ENCODE data around the gene LMX1B.

The LMX1B gene

DNA sequence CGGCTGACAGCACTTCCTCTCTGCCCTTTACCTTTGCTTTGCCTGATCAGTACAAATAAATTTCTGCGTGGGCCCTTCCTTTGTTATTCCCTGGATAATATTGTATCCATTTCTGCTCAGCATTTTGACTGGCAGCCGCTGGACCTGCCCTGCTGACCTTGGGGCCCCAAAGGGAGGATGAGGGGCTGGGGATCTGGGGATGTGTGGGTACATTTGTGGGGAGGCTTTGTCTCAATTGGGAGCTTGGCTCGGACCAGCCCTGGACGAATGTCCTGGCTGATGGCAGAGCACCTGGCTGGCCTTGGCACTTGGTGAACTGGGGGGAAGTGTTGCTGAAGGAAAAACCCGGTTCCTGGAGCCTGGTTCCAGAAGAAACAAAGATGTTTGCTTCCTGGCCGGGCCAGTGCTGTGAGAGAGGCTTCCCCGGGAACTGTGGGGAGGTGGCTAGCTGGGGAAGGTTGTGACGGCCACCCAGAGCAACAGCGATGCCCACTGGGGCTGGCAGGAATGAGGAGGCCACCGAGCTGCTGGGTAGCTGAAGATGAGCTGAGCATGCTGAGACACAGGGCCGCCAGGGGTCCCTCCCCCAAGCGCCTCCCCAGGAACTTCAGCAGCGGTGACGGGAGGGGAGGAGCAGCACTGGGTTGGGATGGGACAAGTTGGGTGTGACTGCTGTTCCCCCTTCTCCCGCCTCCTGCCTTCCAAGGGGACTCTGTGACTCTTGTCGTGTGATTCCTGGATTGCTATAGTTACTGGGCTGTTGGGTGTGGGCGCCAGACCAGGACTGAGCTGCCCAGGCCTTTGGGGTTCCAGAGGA lies 8.4 kb downstream of the LMX1B start:
- H3K4me3 ChIP-seq (ENCODE audit: low read length), result no peak overlapping the region
- no peak for DNase-seq (ENCODE audit: low read depth)
- TF ChIP-seq, protein P1, sequence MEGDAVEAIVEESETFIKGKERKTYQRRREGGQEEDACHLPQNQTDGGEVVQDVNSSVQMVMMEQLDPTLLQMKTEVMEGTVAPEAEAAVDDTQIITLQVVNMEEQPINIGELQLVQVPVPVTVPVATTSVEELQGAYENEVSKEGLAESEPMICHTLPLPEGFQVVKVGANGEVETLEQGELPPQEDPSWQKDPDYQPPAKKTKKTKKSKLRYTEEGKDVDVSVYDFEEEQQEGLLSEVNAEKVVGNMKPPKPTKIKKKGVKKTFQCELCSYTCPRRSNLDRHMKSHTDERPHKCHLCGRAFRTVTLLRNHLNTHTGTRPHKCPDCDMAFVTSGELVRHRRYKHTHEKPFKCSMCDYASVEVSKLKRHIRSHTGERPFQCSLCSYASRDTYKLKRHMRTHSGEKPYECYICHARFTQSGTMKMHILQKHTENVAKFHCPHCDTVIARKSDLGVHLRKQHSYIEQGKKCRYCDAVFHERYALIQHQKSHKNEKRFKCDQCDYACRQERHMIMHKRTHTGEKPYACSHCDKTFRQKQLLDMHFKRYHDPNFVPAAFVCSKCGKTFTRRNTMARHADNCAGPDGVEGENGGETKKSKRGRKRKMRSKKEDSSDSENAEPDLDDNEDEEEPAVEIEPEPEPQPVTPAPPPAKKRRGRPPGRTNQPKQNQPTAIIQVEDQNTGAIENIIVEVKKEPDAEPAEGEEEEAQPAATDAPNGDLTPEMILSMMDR (conservative IDR thresholded peaks at IDR 0.05; ENCODE audit: low read depth, low read length), result no peak

DNA sequence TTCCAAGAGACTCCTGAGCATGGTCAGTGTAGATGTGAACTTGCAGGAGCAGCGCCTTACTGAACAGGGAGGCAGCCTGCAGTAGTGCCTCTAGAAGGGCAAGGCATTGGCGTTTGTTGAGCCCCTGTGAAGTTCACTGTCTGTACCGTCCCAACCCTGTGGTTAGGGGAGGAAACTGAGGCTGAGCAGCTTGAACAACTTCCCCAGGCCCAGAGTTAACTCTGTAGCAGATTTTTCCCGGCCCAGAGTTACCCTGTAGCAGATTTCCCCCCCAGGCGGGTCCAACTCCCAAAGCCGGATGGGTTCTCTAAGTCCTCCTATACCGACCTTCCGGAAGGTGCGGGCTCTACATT lies 9.6 kb downstream of the LMX1B start:
- no peak for DNase-seq (ENCODE audit: low read depth)
- TF ChIP-seq, protein P1 (conservative IDR thresholded peaks at IDR 0.05; ENCODE audit: low read depth, low read length), result no peak
- no peak overlapping the region for H3K4me3 ChIP-seq (ENCODE audit: low read length)

DNA sequence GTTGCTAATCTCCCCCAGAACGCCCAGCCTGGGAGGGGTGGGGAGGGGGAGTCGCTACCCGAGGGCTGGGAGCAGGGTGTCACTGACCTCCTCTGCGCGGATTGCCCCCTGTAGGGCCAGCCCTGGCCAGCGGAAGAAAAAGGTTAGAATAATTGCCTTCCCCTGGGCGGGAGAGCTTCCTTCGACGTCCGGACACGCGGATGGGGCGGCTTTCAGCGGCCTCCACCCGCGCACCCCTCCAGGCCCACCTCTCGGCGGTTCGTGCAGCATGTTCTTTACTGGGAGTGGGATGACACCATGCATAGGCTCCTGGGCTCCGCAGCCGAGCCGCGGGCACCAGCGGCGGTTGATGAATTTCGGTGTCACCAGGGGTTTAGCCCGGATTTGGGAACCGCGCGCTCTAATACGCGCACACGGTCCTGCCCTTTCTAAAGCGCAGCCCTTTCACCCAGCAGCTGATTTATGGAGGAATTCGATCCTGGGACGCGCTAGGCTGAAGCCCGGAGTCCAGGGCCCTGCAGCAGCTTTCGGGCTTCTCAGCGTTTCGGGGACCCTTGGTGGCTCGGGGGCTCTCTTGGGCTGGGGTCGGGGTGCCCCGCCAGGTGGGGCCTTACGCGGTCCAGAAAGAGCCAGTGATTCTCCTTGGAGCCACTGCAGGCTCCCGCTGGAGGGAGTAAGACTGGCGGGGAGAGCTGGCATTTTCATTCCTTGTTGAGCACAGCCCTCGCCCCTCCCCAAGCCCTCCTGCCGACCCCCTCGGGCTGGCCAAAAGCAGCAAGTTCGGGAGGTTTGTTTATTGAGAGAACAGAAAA lies 10.1 kb downstream of the LMX1B start:
- TF ChIP-seq, protein P1 (conservative IDR thresholded peaks at IDR 0.05; ENCODE audit: low read depth, low read length), result no peak
- no peak overlapping the region for H3K4me3 ChIP-seq (ENCODE audit: low read length)
- DNase-seq (ENCODE audit: low read depth), result no peak

DNA sequence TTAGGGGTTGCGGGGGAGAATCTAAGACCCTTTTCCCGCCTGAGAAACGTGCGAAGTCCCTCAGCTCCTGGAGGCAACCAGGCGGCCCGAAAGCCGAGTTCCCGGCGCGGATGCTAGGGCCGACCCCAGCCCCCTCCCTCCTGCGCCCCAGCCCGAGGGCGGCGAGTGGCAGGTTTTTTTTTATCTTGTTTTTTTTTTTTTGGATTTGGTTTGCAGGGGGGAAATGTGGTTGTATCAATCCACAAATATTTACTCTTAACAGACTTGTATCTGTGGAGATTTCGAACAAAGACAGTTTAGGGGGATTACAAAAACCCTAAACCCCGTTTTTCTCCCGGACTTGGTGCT lies 10.7 kb downstream of the LMX1B start:
- no peak overlapping the region for H3K4me3 ChIP-seq (ENCODE audit: low read length)
- TF ChIP-seq, protein P1 (conservative IDR thresholded peaks at IDR 0.05; ENCODE audit: low read depth, low read length), result no peak
- no peak for DNase-seq (ENCODE audit: low read depth)

DNA sequence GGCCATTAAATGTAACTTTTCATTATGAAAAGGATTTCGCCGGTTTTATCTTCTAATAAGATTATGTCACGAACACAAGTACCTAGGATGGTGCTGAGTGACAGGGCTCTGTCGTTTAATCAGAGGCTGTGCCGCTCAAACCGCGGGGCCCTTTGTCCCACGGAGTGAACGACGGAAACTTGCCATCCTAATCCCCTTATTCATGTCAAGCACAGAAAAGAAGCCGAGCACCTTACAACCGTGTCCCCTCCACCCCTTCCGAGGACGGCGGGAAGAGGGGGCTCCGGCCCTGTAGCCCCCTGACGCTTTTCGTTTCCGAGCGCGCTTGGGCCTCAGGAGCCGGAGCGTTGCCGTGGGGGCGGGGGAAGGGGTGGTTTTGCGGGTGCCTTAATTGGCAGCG lies 11.2 kb downstream of the LMX1B start:
- no peak overlapping the region for H3K4me3 ChIP-seq (ENCODE audit: low read length)
- DNase-seq (ENCODE audit: low read depth), result no peak
- TF ChIP-seq, protein P1 (conservative IDR thresholded peaks at IDR 0.05; ENCODE audit: low read depth, low read length), result no peak

DNA sequence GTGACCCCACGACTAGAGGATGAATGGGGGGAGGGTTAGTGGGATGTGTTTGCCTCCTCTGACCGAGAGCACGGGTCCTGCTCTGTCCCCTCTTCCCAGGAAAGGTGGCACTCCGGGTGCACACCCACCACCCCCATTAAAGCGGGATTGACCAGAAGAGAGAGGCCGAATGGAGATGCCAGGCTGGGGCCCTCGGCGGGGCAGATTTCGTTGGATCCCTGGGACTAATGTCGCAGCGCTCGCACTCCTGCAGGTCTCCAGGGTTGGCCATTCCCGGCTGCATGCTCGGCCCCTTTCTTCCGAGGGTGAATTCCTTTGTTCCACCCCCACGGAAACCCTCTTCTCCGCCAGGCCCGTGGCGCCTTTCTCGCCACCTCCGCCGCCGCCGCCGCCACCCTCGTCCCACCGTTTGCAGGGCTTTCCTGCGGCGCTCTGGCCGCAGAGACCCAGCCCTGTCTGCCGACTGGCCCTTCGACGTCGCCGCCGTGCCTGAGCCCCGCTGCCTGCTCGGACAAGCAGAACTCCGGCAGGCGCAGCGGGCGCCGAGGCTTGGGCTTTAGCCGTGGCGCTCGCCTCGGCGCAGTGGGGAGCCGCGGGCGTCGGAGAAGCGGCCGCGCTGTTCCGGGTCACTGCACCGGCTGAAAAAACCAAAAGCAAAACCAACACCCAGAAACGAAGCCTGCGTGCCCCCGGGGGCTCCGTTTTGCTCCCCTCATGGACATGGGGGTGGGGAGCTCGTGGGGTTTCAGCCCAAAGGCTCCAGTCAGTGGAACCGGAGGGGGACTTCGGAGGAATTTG lies 11.8 kb downstream of the LMX1B start:
- no peak overlapping the region for H3K4me3 ChIP-seq (ENCODE audit: low read length)
- TF ChIP-seq, protein P1 (conservative IDR thresholded peaks at IDR 0.05; ENCODE audit: low read depth, low read length), result no peak
- no peak for DNase-seq (ENCODE audit: low read depth)

All from retinal pigment epithelial cell (primary cell).